Spleen (tissue), 11 donors: ENCODE measurements around the gene OPTN. TPM values are rescaled to one million over a fixed set of nuclear protein-coding genes. Genes with fewer than 3 reads are reported as not detected.

Experiments
- DNase-seq: peaks from one replicate; pipeline ENCODE4 v3.0.0-alpha.2; 2020
- H3K27ac ChIP-seq, 8 donors: fragments of 200-600 bp; sonication (generic) in 7 of 8; 1 replicate in 4 of 8; 2 replicates in 4 of 8; pipeline versions ENCODE4 v1.5.0 to v1.8.0; 2016 to 2021; ENCODE audit warnings: inconsistent platforms in 4 of 8, mild to moderate bottlenecking in 4 of 8, moderate library complexity in 1 of 8
- H3K27me3 ChIP-seq, 7 donors: fragments of 200-600 bp; sonication (generic) in 6 of 7; replicated peaks in 1 of 7; 1 replicate in 4 of 7; 2 replicates in 3 of 7; pipeline versions ENCODE4 v1.5.0 to v1.8.0; 2016 to 2021; ENCODE audit warnings: inconsistent platforms in 3 of 7, mild to moderate bottlenecking in 1 of 7
- H3K36me3 ChIP-seq, 6 donors: fragments of 200-600 bp; sonication (generic) in 5 of 6; 1 replicate in 4 of 6; 2 replicates in 2 of 6; pipeline versions ENCODE4 v1.5.0 to v1.8.0; 2016 to 2021; ENCODE audit warnings: inconsistent platforms in 2 of 6
- H3K4me1 ChIP-seq, 6 donors: fragments of 200-600 bp; sonication (generic) in 5 of 6; 1 replicate in 3 of 6; 2 replicates in 3 of 6; pipeline versions ENCODE4 v1.5.0 to v1.8.0; 2016 to 2021; ENCODE audit warnings: inconsistent platforms in 3 of 6
- H3K4me3 ChIP-seq, 8 donors: fragments of 200-600 bp; sonication (generic) in 7 of 8; 1 replicate in 4 of 8; 2 replicates in 4 of 8; pipeline versions ENCODE4 v1.5.0 to v1.8.0; 2016 to 2021; ENCODE audit warnings: inconsistent platforms in 4 of 8, mild to moderate bottlenecking in 4 of 8, moderate library complexity in 2 of 8
- H3K9me3 ChIP-seq, 8 donors: fragments of 200-600 bp; sonication (generic) in 7 of 8; 1 replicate in 4 of 8; 2 replicates in 4 of 8; pipeline versions ENCODE4 v1.5.0 to v1.8.0; 2016 to 2021; ENCODE audit warnings: inconsistent platforms in 4 of 8
- CTCF ChIP-seq, 11 experiments: fragments of 200-600 bp in 7 of 11; fragments of 450-650 bp in 4 of 11; sonication (generic) in 4 of 11; IDR thresholded peaks in 8 of 11; conservative IDR thresholded peaks in 3 of 11; 1 replicate in 7 of 11; 2 replicates in 4 of 11; pipeline versions ENCODE4 v1.4.0 to v1.8.0; 2016 to 2021; ENCODE audit warnings: antibody characterized with exemption in 11 of 11, inconsistent platforms in 4 of 11, mild to moderate bottlenecking in 1 of 11
- POLR2A ChIP-seq, 3 donors: fragments of 450-650 bp; IDR thresholded peaks; one replicate each; pipeline ENCODE4 v1.5.1; 2017; ENCODE audit warnings: antibody characterized with exemption in 3 of 3, mild to moderate bottlenecking in 1 of 3
- POLR2AphosphoS5 ChIP-seq, 3 donors: sonication (generic); formaldehyde crosslinking; IDR thresholded peaks; one replicate each; pipeline ENCODE4 v1.5.1; 2017; ENCODE audit warnings: antibody characterized with exemption in 3 of 3
- WGBS, 5 donors: extraction: QIAGEN DNeasy Blood & Tissue Kit in 3 of 5; methylation state at CpG; one replicate each; pipeline versions ENCODE4 v1.1.5 to v1.1.7; 2013 to 2018; 5-methylcytosine and 5-hydroxymethylcytosine counted together
- intact Hi-C: fragments of 100-400 bp; cut with DNase I; formaldehyde crosslinking; loops from one replicate; pipeline ENCODE4 v1.15.0; 2023; ENCODE audit warnings: low total_unique reads
- polyA plus RNA-seq, 3 donors: library from polyadenylated mRNA; stranded (reverse); fragments of 200-250 nt; gene quantifications; one replicate each; pipeline ENCODE4 v1.2.1, GENCODE V29; 2013
- total RNA-seq, 7 donors: library from RNA; depleted of rRNA in 3 of 7; stranded (reverse); fragments of >200 nt in 3 of 7; fragmentation: NEBNext Ultra II Directional in 4 of 7; extraction: Animal tissue kit (Norgen Biotek cat#: 25700) in 4 of 7; gene quantifications; one replicate each; pipeline versions ENCODE4 v1.1.0 to v1.2.1, GENCODE V29; 2016 to 2021
- donor health status: healthy with polysubstance abuse.
- donor health status: DM: no; HTN: no; CAD: no; lungs with moderate emphysema.
- donor health status: DM: no; HTN: no; CAD: no.
- donor health status: Bipolar disorder and iron deficiency.
- donor health status: healthy.
- donor health status: DM: no; HTN: no; CAD: no.
- donor health status: DM: yes; HTN: yes; CAD: no.

Gene OPTN
- total and polyA plus RNA-seq, 10 donors: 17.2 to 73.7 (median 52.0) TPM

DNA sequence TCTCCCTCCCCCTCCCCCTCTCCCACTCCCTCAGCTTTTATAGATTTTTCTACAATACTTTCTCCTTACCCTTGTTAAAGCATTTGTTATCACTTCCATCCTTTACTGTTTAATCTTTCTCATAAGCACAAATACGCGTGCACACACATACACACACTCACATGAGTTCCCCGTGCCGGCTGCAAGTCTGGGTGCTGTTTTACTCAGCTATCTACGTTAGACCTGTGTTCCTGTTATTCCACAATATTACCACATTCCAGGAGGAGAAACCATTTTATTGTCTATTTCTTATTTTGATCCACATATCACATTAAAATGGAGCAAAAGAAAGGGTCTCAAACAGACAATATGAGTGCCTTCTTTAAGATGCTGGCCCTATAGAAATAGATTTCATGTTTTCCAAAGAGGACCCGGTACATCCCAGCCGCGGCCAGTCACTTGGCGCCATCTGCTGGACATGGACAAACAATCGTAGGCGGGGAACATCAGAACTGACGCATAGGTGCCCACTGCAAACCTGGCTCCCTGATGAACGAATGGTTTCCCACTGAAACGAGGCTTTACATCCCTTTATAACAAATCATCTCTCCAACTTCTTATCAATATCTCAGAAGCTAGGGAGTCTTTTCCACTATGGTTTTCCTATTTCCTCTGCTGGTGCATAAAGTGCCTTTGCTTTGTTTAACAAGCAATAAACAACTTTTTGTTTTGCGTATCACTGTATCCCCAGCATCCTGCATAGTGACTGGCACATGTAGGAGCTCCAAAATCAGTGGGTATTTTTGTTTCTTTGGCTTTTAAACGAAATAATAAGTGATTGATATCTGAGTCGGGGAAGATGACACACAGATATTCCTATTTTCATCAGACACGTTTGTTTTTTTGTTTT, 25.2 kb upstream of the OPTN start:
- DNase-seq: peak; percentile 78
- TF ChIP-seq CTCF (IDR thresholded peaks at IDR 0.05 in 8 of 11, conservative IDR thresholded peaks at IDR 0.05 in 3 of 11) (peak in 9 of 11 experiments; percentile 53 to 75 (median 68)), POLR2A (IDR thresholded peaks at IDR 0.05) (no peak), POLR2AphosphoS5 (IDR thresholded peaks at IDR 0.05) (no peak)
- Histone ChIP-seq H3K27me3 (peaks cover 0 to 20% (median 4%) of the 10 kb centered on the region in 7 donors), H3K9me3 (peaks cover 3 to 22% (median 16%) of the 10 kb centered on the region in 8 donors), H3K27ac (no peak overlapping the region), H3K4me3 (no peak overlapping the region), H3K36me3 (no peaks in the 10 kb centered on the region), H3K4me1 (peaks cover 0 to 8% (median 0%) of the 10 kb centered on the region in 6 donors)
- intact Hi-C loops: no loop called here
- 27 to 32% (median 29%) methylated on average over 18 of the region's 18 CpGs for WGBS, 5 donors

GRCh38 chr10:13078912-13079775, 20.8 kb upstream of the OPTN start:
- intact Hi-C loops: no loop called here
- H3K27me3 ChIP-seq: peaks cover 0 to 20% (median 4%) of the 10 kb centered on the region in 7 donors
- H3K27ac ChIP-seq: no peak overlapping the region
- 86 to 91% (median 89%) methylated on average over 16 of the region's 16 CpGs for WGBS, 5 donors
- no peak overlapping the region for H3K4me3 ChIP-seq
- peaks cover 0 to 8% (median 0%) of the 10 kb centered on the region in 6 donors for H3K4me1 ChIP-seq
- DNase-seq: no peak
- H3K36me3 ChIP-seq: no peaks in the 10 kb centered on the region
- TF ChIP-seq POLR2AphosphoS5 (IDR thresholded peaks at IDR 0.05): no peak
- TF ChIP-seq CTCF (IDR thresholded peaks at IDR 0.05 in 8 of 11, conservative IDR thresholded peaks at IDR 0.05 in 3 of 11): no peak
- TF ChIP-seq POLR2A (IDR thresholded peaks at IDR 0.05): no peak
- peaks cover 8 to 61% (median 56%) of the 10 kb centered on the region in 8 donors for H3K9me3 ChIP-seq

DNA sequence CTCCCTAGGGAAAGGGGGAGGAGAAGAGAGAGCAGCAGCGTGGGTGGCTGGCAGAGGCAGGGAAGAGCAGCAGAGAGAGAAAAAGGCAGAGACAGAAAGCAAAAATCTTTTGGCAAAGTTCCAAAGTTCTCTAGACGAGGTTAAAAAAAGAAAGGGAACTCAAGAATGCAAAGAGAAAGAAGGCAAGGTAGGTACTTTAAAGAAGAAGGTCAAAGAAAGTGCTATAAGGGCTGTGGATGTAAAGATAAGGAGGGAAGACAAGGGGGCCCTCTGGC, 20.2 kb upstream of the OPTN start:
- no peak overlapping the region for H3K4me3 ChIP-seq
- intact Hi-C loops: no loop called here
- H3K27ac ChIP-seq: no peak overlapping the region
- TF ChIP-seq POLR2A (IDR thresholded peaks at IDR 0.05) (no peak), CTCF (IDR thresholded peaks at IDR 0.05 in 8 of 11, conservative IDR thresholded peaks at IDR 0.05 in 3 of 11) (no peak), POLR2AphosphoS5 (IDR thresholded peaks at IDR 0.05) (no peak)
- peaks cover 8 to 66% (median 61%) of the 10 kb centered on the region in 8 donors for H3K9me3 ChIP-seq
- 30 to 56% (median 46%) methylated on average over 2 of the region's 2 CpGs for WGBS, 5 donors
- peaks cover 0 to 16% (median 4%) of the 10 kb centered on the region in 7 donors for H3K27me3 ChIP-seq
- no peak for DNase-seq
- H3K4me1 ChIP-seq: peaks cover 0 to 5% (median 0%) of the 10 kb centered on the region in 6 donors
- no peaks in the 10 kb centered on the region for H3K36me3 ChIP-seq
